ENCODE measurements around the gene ZMIZ1. TPM values are rescaled to one million over a fixed set of nuclear protein-coding genes. Genes with fewer than 3 reads are reported as not detected.

The ZMIZ1 gene
- total RNA-seq, 2 donors from 2014 or later = 30.0 to 34.0 TPM

DNA sequence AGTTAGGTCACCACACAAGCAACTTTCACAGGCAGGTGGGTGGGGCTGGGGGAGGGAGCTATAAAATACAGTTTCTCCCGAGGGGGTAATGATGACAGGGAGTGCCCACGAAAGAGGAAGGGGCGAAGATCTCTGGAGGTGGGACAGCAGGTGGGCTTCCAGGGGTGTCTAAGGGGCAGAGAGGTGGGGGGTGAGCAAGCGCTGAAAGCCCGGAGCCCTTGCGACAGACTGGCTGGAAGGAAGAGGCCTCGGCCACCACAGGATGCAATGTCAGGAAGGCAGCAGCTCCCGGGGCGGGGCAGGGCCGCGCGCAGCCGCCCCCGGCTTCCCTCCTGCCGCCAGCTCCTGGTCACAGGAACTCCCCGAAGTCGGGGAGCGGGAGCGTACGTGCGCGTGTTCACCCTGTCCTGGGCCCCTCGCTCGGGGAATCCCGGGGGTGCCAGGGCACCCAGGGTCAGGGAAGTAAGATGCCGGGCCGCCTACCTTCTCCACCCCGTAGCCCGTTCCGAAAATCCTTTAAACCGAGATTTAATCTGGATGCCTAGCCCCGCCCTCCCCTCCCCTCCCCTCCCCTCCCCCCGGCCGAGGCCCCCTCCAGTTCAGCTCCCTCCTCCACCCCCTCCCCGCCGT lies 173.3 kb downstream of the ZMIZ1 start:
- H3K27ac Mint-ChIP-seq = peak overlapping the region; percentile 80
- DNase-seq = peak in 2 of 3 donors; percentile 27 to 37
- H3K4me3 Mint-ChIP-seq = peak overlapping the region; percentile 87
- no peaks in the 10 kb centered on the region for H3K36me3 Mint-ChIP-seq (ENCODE audit: low read depth)
- no peaks in the 10 kb centered on the region for H3K27me3 Mint-ChIP-seq
- ATAC-seq = peak; percentile 37
- no peaks in the 10 kb centered on the region for H3K9me3 ChIP-seq (ENCODE audit: control insufficient read depth, low read length, poor library complexity, severe bottlenecking)
- peaks cover 37% of the 10 kb centered on the region for H3K4me1 Mint-ChIP-seq

DNA sequence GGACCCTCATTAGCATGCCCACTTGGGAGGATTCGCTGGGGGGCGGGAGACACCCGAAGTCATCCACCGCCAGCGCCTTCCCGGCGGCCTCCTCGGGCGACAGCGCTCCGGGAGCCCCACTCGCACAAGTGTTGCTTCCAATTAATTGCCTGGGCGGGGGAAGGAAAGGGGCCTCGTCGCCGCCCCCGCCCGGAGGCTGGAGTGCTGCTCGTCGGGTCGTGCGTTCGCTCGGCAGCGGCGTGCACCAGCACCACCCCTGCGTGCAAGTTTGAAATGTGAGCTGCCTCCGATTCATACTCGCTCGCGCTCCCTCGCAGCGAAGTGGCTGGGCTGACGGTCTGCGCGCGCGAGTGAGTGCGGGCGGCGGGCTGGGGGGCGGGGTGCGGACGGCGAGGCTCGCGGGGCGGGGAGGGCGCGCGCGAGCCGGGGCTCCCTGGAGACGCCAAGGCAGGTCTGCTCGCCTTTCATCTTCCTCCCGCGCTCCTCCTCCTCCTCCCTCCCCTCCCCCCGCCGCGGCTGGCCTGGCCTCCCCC lies 173.9 kb downstream of the ZMIZ1 start:
- ATAC-seq = peak; percentile 49
- Mint-ChIP-seq H3K27ac (no peak overlapping the region), H3K4me3 (peak overlapping the region; percentile 87), H3K4me1 (peaks cover 33% of the 10 kb centered on the region), H3K36me3 (ENCODE audit: low read depth) (no peaks in the 10 kb centered on the region), H3K27me3 (no peaks in the 10 kb centered on the region)
- no peaks in the 10 kb centered on the region for H3K9me3 ChIP-seq (ENCODE audit: control insufficient read depth, low read length, poor library complexity, severe bottlenecking)
- peak; percentile 25 to 41 (median 28) for DNase-seq

DNA sequence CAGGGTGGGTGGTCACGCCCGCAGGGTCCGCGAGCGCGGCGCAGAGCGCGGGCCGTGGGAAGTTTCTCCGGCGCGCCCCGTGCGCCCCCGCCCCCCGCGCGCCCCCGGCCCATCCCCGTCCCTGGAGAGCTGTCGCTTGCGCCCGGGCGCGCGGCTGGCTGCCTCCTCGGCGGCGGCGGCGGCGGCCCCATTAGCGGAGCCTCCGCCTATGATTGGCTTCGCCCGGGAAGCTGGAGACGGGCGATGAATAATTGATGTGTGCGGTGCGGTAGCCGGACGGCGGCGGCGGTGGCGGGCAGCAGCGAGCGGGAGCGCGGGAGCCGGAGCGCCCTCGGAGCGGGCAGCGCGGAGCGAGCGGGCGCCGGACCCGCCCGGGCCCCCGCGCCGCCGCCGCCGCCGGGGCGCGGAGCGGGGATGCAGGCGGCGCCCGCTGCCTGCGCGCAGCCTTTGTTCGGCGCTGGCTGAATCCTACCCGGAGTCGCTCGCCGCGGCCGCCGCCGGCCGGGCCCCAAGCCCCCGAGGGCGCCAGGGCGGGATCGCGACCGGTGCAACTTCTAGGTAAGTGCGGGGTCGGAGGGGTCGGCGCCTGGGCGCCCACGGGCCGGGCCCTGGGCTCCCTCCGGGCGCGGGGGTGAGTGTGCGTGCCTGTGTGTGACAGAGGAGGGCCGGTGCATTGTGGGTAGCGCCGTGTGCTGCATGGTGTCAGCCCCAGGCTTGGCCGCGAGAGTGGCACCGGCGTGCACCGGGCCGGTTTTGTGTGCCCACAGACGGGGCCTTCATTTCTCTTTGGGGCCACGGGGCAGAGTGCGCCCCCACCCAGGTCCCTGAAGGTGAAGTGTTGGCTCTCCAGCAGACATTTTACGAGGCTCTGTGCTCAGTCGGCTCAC lies 174.7 kb downstream of the ZMIZ1 start:
- no peaks in the 10 kb centered on the region for H3K9me3 ChIP-seq (ENCODE audit: control insufficient read depth, low read length, poor library complexity, severe bottlenecking)
- H3K4me1 Mint-ChIP-seq = peaks cover 41% of the 10 kb centered on the region
- peak; percentile 83 for ATAC-seq
- peak; percentile 24 to 32 (median 32) for DNase-seq
- no peaks in the 10 kb centered on the region for H3K27me3 Mint-ChIP-seq
- H3K36me3 Mint-ChIP-seq (ENCODE audit: low read depth) = no peaks in the 10 kb centered on the region
- H3K27ac Mint-ChIP-seq = peak overlapping the region; percentile 88
- peak overlapping the region; percentile 77 for H3K4me3 Mint-ChIP-seq

DNA sequence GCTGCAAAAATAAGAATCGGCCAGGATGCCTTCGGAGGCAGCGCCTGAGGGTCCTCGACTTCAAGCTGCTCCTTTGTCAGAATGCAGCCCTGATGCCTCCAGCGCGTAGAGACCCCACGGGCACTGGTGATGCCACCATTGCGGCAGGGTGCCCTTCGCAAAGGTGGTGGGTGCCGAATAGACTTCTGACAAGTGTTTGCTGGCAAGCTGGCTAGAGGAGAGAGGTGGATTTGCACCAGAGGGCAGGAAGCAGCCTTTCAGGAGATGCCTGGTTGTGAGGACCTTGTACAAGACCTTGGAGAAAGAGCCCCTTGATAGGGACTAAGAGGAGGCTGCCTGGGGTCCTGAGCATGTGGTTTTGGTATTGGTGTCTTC lies 175.3 kb downstream of the ZMIZ1 start:
- DNase-seq (no peak), ATAC-seq (peak; percentile 1)
- Mint-ChIP-seq H3K27me3 (no peaks in the 10 kb centered on the region), H3K4me1 (peaks cover 41% of the 10 kb centered on the region), H3K4me3 (peak overlapping the region; percentile 77), H3K27ac (peak overlapping the region; percentile 88), H3K36me3 (ENCODE audit: low read depth) (no peaks in the 10 kb centered on the region)
- no peaks in the 10 kb centered on the region for H3K9me3 ChIP-seq (ENCODE audit: control insufficient read depth, low read length, poor library complexity, severe bottlenecking)

DNA sequence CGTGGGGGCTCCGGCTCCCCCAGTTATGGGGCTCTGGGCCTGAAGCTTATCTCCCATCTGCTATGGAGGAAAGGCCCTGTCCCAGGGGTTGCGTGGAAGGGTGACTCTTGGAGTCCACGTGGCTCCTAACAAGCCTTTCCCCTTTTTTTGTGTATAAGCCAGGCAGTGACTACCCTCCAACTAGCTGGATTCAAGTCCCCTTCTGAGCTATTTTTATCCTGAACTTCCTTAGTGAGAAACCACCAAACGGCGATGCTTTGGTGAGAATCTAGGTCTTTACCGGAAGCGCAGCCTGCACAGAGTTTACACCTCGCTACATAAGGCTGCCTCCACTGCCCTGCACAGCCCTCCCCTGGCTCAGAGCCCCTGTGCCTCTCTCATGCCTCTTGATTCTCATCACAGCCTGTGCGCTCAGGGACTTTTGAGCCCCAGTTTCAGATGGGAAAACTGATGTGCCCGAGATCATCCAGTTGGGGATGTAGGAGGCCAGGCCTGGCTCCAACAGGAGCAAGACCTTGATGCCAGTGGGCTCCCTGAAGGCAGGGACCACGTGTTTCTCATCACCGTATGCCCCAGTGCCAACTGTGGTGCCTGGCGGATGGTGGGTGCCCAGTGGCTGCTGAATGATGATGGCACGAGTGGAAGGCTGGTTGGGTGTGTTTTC lies 176.2 kb downstream of the ZMIZ1 start:
- H3K27me3 Mint-ChIP-seq = no peaks in the 10 kb centered on the region
- H3K4me1 Mint-ChIP-seq = peaks cover 46% of the 10 kb centered on the region
- ATAC-seq = peak; percentile 19
- H3K4me3 Mint-ChIP-seq = peak overlapping the region; percentile 77
- H3K36me3 Mint-ChIP-seq (ENCODE audit: low read depth) = no peaks in the 10 kb centered on the region
- H3K27ac Mint-ChIP-seq = peak overlapping the region; percentile 88
- no peak for DNase-seq
- H3K9me3 ChIP-seq (ENCODE audit: control insufficient read depth, low read length, poor library complexity, severe bottlenecking) = no peaks in the 10 kb centered on the region

DNA sequence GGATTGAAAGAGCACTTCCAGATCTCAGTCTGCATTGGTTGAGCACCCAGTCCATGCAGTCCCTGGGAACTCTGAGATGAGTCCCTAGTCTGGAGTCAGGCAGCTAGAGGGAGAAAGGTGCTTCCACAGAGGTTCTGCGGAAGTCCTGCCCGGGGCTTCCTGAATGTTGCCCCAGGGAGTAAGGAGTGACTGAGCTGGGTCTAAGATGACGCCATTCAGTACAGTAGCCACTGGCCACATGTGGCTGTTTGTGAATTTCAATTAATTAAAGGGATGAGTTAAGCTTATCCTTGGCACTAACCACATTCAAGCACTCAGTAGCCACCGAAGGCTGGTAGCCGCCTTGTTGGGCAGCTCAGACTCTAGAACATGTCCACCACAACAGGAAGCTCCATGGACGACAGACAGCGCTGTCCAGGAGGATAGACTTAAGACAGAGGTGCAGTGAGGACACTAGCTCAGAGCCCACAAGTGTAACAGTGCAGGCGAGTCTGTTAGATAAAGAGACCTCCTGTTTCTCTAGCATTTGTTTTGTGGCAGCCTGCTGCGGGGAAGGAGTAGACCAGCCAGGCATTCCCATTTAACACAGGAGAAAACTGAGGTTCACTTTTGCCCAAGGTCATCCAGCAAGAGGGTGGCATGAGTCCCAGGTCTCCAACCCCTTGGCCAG lies 176.9 kb downstream of the ZMIZ1 start:
- H3K4me3 Mint-ChIP-seq = peak overlapping the region; percentile 77
- no peaks in the 10 kb centered on the region for H3K36me3 Mint-ChIP-seq (ENCODE audit: low read depth)
- H3K4me1 Mint-ChIP-seq = peaks cover 48% of the 10 kb centered on the region
- ATAC-seq (no peak), DNase-seq (no peak)
- no peak overlapping the region for H3K27ac Mint-ChIP-seq
- H3K9me3 ChIP-seq (ENCODE audit: control insufficient read depth, low read length, poor library complexity, severe bottlenecking) = no peaks in the 10 kb centered on the region
- H3K27me3 Mint-ChIP-seq = no peaks in the 10 kb centered on the region

DNA sequence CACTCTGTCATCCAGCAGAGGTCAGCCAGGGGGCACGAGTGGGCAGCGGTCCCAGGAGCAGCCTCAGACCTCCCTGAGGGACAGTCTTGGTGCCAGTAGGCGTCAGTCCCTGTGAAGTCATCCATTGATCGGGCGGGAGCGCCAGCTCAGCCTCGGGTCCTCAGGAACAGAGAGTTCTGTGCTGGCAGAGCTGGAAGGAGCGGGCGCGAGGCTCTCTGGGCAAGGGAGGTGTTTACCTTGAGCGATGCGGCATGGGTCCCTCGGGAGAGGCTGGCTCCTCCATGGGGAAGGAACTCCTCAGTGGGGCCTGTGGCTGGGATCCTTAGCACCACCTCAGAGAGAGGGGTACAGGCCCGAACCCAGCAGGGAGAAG lies 177.4 kb downstream of the ZMIZ1 start:
- DNase-seq (no peak), ATAC-seq (no peak)
- Mint-ChIP-seq H3K4me3 (peak overlapping the region; percentile 31), H3K27me3 (no peaks in the 10 kb centered on the region), H3K36me3 (ENCODE audit: low read depth) (no peaks in the 10 kb centered on the region), H3K4me1 (peaks cover 45% of the 10 kb centered on the region), H3K27ac (no peak overlapping the region)
- H3K9me3 ChIP-seq (ENCODE audit: control insufficient read depth, low read length, poor library complexity, severe bottlenecking) = no peaks in the 10 kb centered on the region

DNA sequence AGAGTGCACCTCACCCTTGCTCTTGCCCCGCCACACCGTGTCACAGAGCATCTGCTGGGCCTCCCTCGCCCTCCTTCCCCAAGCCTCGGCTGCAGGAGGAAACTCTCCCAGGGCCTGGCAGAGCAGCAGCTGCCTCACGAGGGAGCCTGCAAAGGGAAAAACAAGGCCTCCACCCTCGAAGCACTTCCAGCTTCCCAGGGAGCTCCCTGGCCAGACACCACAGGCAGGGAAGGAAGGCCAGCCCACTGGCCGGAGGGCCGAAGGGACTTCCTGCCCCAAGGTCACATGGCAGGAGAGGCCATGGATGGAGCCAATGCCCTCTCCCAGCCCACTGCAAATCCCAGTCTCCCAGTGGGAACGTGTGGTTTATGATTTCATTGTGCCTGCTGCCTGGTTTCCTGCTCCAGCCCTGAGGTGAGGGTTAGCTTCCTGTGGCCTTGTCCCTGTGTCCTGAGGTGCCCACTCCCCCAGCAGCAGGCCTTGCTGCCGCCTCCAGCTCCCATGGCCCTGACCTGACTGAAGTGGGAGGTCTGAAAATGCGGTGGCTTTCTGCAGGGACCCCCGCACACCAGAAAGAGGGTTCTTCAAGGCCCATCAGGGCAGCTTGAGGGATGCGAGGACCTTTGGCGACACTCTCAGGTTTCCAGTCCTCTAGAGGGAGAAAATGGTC lies 178.0 kb downstream of the ZMIZ1 start:
- H3K9me3 ChIP-seq (ENCODE audit: control insufficient read depth, low read length, poor library complexity, severe bottlenecking) = no peaks in the 10 kb centered on the region
- DNase-seq = no peak
- H3K36me3 Mint-ChIP-seq (ENCODE audit: low read depth) = no peaks in the 10 kb centered on the region
- no peak for ATAC-seq
- H3K27ac Mint-ChIP-seq = no peak overlapping the region
- H3K4me3 Mint-ChIP-seq = no peak overlapping the region
- peaks cover 43% of the 10 kb centered on the region for H3K4me1 Mint-ChIP-seq
- no peaks in the 10 kb centered on the region for H3K27me3 Mint-ChIP-seq

DNA sequence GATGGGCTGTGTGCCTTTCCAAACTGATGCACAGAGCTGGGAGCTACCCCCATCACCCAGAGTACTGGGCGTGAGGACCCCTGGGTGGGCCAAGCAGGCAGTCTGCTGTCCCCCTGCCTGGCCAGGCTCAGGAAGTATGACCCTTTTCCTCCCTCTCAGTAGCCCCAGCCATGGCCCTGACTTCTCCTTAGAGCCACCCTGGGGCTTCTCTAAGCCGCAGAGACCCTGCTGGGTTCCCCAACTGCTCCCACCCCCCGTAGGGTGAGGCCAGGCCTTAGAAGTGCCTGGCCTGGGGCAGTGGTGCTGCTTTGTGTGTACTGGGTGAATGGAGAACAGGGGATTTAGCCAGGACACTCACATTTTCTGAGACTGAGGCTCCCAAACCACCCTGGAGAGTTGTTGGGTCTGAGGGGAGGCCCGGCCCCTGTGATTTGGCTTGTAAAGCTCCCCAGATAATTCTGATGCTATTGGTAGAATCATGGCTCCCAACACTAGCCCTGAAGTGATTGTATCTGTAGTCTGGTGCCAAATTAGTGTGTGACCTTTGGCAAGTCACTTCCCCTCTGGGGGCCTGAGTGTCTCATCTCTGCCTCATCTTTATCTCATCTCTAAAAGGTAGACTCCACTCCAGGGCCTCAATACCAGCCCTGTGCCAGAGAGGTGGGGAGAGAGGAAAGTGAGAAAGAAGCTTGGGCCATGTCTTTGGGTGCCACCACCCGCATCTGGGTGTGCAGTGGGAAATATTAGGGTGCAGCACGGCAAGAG lies 178.8 kb downstream of the ZMIZ1 start:
- H3K27ac Mint-ChIP-seq = peak overlapping the region; percentile 95
- ATAC-seq (no peak), DNase-seq (no peak)
- H3K4me1 Mint-ChIP-seq = peaks cover 41% of the 10 kb centered on the region
- H3K9me3 ChIP-seq (ENCODE audit: control insufficient read depth, low read length, poor library complexity, severe bottlenecking) = no peaks in the 10 kb centered on the region
- no peak overlapping the region for H3K4me3 Mint-ChIP-seq
- no peaks in the 10 kb centered on the region for H3K36me3 Mint-ChIP-seq (ENCODE audit: low read depth)
- no peaks in the 10 kb centered on the region for H3K27me3 Mint-ChIP-seq

DNA sequence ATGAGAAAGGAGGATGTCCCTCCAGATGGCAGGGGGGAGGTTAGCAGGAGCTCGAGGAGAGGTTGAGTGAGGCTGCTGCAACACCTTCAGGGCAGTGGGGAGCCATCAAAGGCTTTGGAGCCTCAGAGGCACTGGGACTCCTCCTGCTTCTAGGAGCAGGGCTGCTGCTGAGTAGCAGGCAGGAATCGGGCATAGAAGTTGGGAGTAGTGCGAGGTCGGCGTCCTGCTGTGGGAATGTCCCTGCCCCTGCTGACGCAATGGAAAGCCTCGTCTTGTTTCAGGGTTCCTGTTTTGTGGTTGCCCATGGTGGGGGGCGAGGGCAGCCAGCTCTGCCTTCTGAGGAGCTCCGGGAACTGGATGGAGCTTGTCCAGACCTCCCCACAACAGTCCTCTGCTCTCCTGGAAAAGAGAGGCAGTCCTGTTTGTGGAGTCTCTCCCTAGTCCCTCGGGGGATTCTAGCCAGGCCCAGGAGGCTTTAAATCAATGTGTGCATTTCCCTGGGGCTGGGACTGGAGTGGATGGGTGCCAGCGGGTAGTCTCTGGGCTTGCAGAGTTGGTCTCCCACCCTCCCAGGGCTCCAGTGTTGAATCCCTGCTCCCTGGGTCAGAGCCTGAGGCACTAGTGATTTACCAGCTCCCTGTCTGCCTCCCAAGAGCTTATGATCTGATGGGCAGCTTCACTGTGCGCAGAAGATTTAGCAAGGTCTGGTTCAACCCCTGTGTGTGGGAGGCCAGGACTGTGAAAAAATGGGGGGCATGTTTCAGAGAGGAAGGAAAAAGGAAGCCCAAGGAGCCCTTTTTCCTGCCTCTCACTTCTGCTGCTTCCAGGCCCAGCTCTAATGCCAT lies 179.8 kb downstream of the ZMIZ1 start:
- Mint-ChIP-seq H3K27me3 (no peaks in the 10 kb centered on the region), H3K4me3 (no peak overlapping the region), H3K27ac (peak overlapping the region; percentile 95), H3K36me3 (ENCODE audit: low read depth) (no peaks in the 10 kb centered on the region), H3K4me1 (peaks cover 44% of the 10 kb centered on the region)
- H3K9me3 ChIP-seq (ENCODE audit: control insufficient read depth, low read length, poor library complexity, severe bottlenecking) = no peaks in the 10 kb centered on the region
- no peak for DNase-seq
- ATAC-seq = peak; percentile 13

Measured in T-helper 17 cell (primary cell).